K562 (cell line): ENCODE data around the gene VEGFA. TPM values are rescaled to one million over a fixed set of nuclear protein-coding genes. Genes with fewer than 3 reads are reported as not detected.

Experiments
- ARHGAP35 ChIP-seq: fragments of 450-650 bp; IDR thresholded peaks from 2 replicates; pipeline ENCODE4 v1.6.1; 2018; ENCODE audit not compliant: partially characterized antibody
- ASH1L ChIP-seq: fragments of 450-650 bp; IDR thresholded peaks from 2 replicates; pipeline ENCODE4 v1.6.1; 2018; ENCODE audit warnings: borderline replicate concordance, mild to moderate bottlenecking, low read depth; ENCODE audit not compliant: partially characterized antibody
- CXXC5 ChIP-seq: fragments of 250-450 bp; sonication (Bioruptor Pico); IDR thresholded peaks from 2 replicates; pipeline ENCODE4 v1.8.0; 2022; ENCODE audit warnings: inconsistent platforms, mild to moderate bottlenecking, moderate library complexity
- MCM2 ChIP-seq: fragments of 450-650 bp; IDR thresholded peaks from 2 replicates; pipeline ENCODE4 v1.6.1; 2017; ENCODE audit warnings: low read depth, mild to moderate bottlenecking
- MIER1 ChIP-seq: fragments of 450-650 bp; IDR thresholded peaks from 2 replicates; pipeline ENCODE4 v1.6.1; 2016; ENCODE audit warnings: antibody characterized with exemption, mild to moderate bottlenecking, low read depth
- NR2F6 ChIP-seq: fragments of 450-650 bp; formaldehyde crosslinking; IDR thresholded peaks from 2 replicates; pipeline ENCODE4 v1.4.0; 2020; ENCODE audit warnings: mild to moderate bottlenecking
- POLR2AphosphoS2 ChIP-seq: IDR thresholded peaks from 2 replicates; pipeline ENCODE4 v1.6.1; 2012; ENCODE audit warnings: low read length, improper control_type of control experiment
- RBFOX2 ChIP-seq: fragments of 200-400 bp; formaldehyde crosslinking; IDR thresholded peaks from 2 replicates; pipeline ENCODE4 v1.6.1; 2017; ENCODE audit warnings: low read depth, mild to moderate bottlenecking, low read length, moderate library complexity
- SREBF1 ChIP-seq: fragments of 150-350 bp; IDR thresholded peaks from 2 replicates; pipeline ENCODE4 v1.6.1; 2014; ENCODE audit warnings: antibody characterized with exemption, low read depth, low read length, borderline replicate concordance
- SRSF3 ChIP-seq: fragments of 200-400 bp; formaldehyde crosslinking; IDR thresholded peaks from 2 replicates; pipeline ENCODE4 v1.6.1; 2016; ENCODE audit warnings: mild to moderate bottlenecking, low read length, moderate library complexity; ENCODE audit not compliant: insufficient read depth
- SRSF7 ChIP-seq: fragments of 200-400 bp; formaldehyde crosslinking; optimal IDR thresholded peaks from 2 replicates; pipeline ENCODE3; 2017; ENCODE audit warnings: mild to moderate bottlenecking, low read depth, low read length
- TGIF2 ChIP-seq: sonication (generic); formaldehyde crosslinking; IDR thresholded peaks from 2 replicates; pipeline ENCODE4 v1.8.1; 2022; ENCODE audit warnings: mild to moderate bottlenecking, missing genetic modification reagents, moderate library complexity
- VEZF1 ChIP-seq: fragments of 200-800 bp; sonication (Bioruptor generic); IDR thresholded peaks from 2 replicates; pipeline ENCODE4 v1.6.1; 2017; ENCODE audit warnings: missing genetic modification characterization, missing compliant biosample characterization
- ZHX1 ChIP-seq: fragments of 150-350 bp; conservative IDR thresholded peaks from 2 replicates; pipeline ENCODE4 v1.6.1; 2014; ENCODE audit warnings: low read length
- ZNF140 ChIP-seq: fragments of 250-450 bp; sonication (Bioruptor Pico); IDR thresholded peaks from 2 replicates; pipeline ENCODE4 v1.8.0; 2021; ENCODE audit warnings: moderate library complexity, mild to moderate bottlenecking, inconsistent platforms
- ZNF239 ChIP-seq: fragments of 250-450 bp; sonication (Bioruptor Pico); IDR thresholded peaks from 2 replicates; pipeline ENCODE4 v1.4.0; 2020; ENCODE audit warnings: mild to moderate bottlenecking
- ZNF408 ChIP-seq: fragments of 250-450 bp; sonication (Bioruptor Pico); IDR thresholded peaks from 2 replicates; pipeline ENCODE4 v1.4.0; 2020; ENCODE audit warnings: low read depth, mild to moderate bottlenecking, moderate library complexity
- ZNF655 ChIP-seq: fragments of 250-450 bp; sonication (Bioruptor Pico); IDR thresholded peaks from 2 replicates; pipeline ENCODE4 v1.5.0; 2021
- polyA plus RNA-seq, 8 experiments: library from polyadenylated mRNA; depleted of rRNA in 4 of 8; stranded (reverse) in 5 of 8; unstranded in 3 of 8; fragments of >200 nt; fragmentation: Nextera tagmentation in 2 of 8; fragmentation: Illumina TruSeq in 1 of 8; extraction: Ambion mirVana in 2 of 8; extraction: Trizol in 1 of 8; gene quantifications; 2 replicates each; pipeline versions ENCODE4 v1.2.1 to v1.2.3, GENCODE V29; 2011 to 2014; ENCODE audit warnings: inconsistent platforms in 1 of 8, missing spikeins in 1 of 8
- total RNA-seq, 7 experiments: library from RNA; depleted of rRNA in 6 of 7; stranded (reverse); fragments of >200 nt in 6 of 7; fragmentation: Illumina TruSeq in 2 of 7; extraction: Trizol in 2 of 7; gene quantifications; 2 replicates each; pipeline versions ENCODE4 v1.2.1 to v1.2.3, GENCODE V29; 2011 to 2021; ENCODE audit warnings: low replicate concordance in 1 of 7
- TF ChIP-seq, protein P1 (sequence below): fragments of 450-650 bp; IDR thresholded peaks from 2 replicates; pipeline ENCODE4 v1.6.1; 2017; ENCODE audit warnings: mild to moderate bottlenecking, moderate library complexity
- TF ChIP-seq, protein P2 (sequence below), 3 experiments: IDR thresholded peaks in 2 of 3; conservative IDR thresholded peaks in 1 of 3; 2 replicates each; pipeline ENCODE4 v1.5.1; 2011 to 2012; ENCODE audit warnings: low read length in 3 of 3, mild to moderate bottlenecking in 3 of 3, control low read depth in 2 of 3, improper control_type of control experiment in 1 of 3, inconsistent platforms in 1 of 3, low read depth in 1 of 3, mixed read lengths in 1 of 3, moderate library complexity in 1 of 3; ENCODE audit not compliant: insufficient read depth in 2 of 3

The VEGFA gene
- total and polyA plus RNA-seq, 9 of the 15 experiments (the other 6 are each of a cell fraction or from before 2014, with no cell fraction given) = 14.0 to 271 (median 124) TPM

DNA sequence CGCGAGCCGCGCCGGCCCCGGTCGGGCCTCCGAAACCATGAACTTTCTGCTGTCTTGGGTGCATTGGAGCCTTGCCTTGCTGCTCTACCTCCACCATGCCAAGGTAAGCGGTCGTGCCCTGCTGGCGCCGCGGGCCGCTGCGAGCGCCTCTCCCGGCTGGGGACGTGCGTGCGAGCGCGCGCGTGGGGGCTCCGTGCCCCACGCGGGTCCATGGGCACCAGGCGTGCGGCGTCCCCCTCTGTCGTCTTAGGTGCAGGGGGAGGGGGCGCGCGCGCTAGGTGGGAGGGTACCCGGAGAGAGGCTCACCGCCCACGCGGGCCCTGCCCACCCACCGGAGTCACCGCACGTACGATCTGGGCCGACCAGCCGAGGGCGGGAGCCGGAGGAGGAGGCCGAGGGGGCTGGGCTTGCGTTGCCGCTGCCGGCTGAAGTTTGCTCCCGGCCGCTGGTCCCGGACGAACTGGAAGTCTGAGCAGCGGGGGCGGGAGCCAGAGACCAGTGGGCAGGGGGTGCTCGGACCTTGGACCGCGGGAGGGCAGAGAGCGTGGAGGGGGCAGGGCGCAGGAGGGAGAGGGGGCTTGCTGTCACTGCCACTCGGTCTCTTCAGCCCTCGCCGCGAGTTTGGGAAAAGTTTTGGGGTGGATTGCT, 1.3 kb downstream of the VEGFA start (continued):
- TF ChIP-seq, protein P1, sequence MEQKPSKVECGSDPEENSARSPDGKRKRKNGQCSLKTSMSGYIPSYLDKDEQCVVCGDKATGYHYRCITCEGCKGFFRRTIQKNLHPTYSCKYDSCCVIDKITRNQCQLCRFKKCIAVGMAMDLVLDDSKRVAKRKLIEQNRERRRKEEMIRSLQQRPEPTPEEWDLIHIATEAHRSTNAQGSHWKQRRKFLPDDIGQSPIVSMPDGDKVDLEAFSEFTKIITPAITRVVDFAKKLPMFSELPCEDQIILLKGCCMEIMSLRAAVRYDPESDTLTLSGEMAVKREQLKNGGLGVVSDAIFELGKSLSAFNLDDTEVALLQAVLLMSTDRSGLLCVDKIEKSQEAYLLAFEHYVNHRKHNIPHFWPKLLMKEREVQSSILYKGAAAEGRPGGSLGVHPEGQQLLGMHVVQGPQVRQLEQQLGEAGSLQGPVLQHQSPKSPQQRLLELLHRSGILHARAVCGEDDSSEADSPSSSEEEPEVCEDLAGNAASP = no peak
- TF ChIP-seq NR2F6 (CRISPR knock-in tag) (peak; percentile 24; the same call in 1 of the 2 replicates), ZHX1 (no peak), SRSF7 (peak; percentile 82), MIER1 (no peak), SREBF1 (no peak), VEZF1 (CRISPR knock-in tag) (no peak), ARHGAP35 (no peak), ZNF239 (no peak), ASH1L (no peak), RBFOX2 (peak; percentile 75), MCM2 (no peak), POLR2AphosphoS2 (no peak), ZNF655 (CRISPR knock-in tag) (no peak), ZNF140 (CRISPR knock-in tag) (no peak), ZNF408 (CRISPR knock-in tag) (no peak), TGIF2 (no peak), CXXC5 (CRISPR knock-in tag) (no peak; the same call in 1 of the 2 replicates), SRSF3 (peak; percentile 89; the same call in 1 of the 2 replicates)
- TF ChIP-seq, protein P2, sequence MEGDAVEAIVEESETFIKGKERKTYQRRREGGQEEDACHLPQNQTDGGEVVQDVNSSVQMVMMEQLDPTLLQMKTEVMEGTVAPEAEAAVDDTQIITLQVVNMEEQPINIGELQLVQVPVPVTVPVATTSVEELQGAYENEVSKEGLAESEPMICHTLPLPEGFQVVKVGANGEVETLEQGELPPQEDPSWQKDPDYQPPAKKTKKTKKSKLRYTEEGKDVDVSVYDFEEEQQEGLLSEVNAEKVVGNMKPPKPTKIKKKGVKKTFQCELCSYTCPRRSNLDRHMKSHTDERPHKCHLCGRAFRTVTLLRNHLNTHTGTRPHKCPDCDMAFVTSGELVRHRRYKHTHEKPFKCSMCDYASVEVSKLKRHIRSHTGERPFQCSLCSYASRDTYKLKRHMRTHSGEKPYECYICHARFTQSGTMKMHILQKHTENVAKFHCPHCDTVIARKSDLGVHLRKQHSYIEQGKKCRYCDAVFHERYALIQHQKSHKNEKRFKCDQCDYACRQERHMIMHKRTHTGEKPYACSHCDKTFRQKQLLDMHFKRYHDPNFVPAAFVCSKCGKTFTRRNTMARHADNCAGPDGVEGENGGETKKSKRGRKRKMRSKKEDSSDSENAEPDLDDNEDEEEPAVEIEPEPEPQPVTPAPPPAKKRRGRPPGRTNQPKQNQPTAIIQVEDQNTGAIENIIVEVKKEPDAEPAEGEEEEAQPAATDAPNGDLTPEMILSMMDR (IDR thresholded peaks at IDR 0.05 in 2 of 3, conservative IDR thresholded peaks at IDR 0.05 in 1 of 3; ENCODE audit: insufficient read depth in 2 of 3, low read depth in 1 of 3, low read length in 3 of 3) = no peak
